ENCODE data around the gene WNT7A. TPM values are rescaled to one million over a fixed set of nuclear protein-coding genes. Genes with fewer than 3 reads are reported as not detected.

WNT7A gene
- polyA plus RNA-seq, 1 of the 3 experiments (the other 2 are of a cell fraction): not detected

DNA sequence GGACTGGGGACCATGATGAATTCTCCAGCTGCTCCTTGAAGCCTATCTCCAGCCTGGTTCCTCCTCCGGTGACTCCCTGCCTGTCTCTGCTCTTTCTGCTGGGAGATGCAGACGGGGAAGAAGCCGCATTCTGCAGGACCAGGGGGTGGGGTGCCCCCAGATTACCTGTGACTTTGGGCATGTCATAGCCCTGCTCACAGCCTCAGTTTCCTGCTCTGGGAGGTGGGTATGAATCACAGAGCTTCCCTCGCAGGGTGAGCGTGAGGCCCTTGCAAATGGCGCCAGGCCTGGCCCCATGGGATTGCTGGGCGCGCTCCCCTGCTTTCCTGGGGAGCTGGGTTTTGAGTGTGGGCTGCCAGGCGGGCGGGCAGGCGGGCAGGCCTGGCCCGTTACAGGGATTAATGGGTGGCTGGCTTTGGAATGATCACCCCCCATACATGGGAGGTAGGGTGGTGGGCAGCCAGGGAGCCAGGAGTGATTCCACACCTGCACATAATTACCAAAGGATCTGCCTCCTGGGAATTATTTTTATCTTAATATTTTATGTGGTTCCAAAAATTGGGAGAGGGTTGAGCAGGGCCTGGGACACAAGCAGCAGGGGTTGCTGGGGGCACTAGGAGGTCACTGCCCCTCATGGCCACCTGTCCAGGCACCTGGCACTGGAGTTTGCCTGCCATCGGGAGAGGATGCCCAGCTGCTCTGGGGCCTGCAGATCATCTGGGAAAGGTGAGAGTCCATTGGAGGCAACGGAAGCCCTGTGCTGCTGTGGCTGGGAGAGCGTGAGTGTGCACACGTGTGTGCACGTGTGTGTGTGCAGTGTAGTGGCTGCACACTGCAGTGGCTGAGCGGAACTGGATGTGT, 106.8 kb downstream of the WNT7A start:
- POLR2A ChIA-PET: no interaction called here
- 79% methylated on average over 11 of the region's 18 CpGs for WGBS (ENCODE audit: low lambda C conversion rate)
- H3K79me2 ChIP-seq (ENCODE audit: insufficient read depth): no peaks in the 10 kb centered on the region

More for the DNA sequence above, 106.8 kb downstream of the WNT7A start:
- CTCF ChIA-PET: no interaction called here
- H3K9me3 ChIP-seq: no peaks in the 10 kb centered on the region
- no peak overlapping the region for H3K9ac ChIP-seq
- H3K36me3 ChIP-seq (replicated peaks in 1 of 2; ENCODE audit: control insufficient read depth in 1 of 2, insufficient read depth in 2 of 2, low read length in 1 of 2): no peaks in the 10 kb centered on the region
- TF ChIP-seq MXI1 (IDR thresholded peaks at IDR 0.05; ENCODE audit: low read depth, low read length): no peak
- TF ChIP-seq ELF1 (IDR thresholded peaks at IDR 0.05): no peak
- TF ChIP-seq JUND (IDR thresholded peaks at IDR 0.05): no peak
- no peak for TF ChIP-seq CTCF (IDR thresholded peaks at IDR 0.05)
- TF ChIP-seq TCF12 (IDR thresholded peaks at IDR 0.05): no peak
- no peak for TF ChIP-seq NFIC (IDR thresholded peaks at IDR 0.05; ENCODE audit: borderline replicate concordance)
- no peak for TF ChIP-seq NRF1 (IDR thresholded peaks at IDR 0.05; ENCODE audit: low read depth, low read length)
- no peak for TF ChIP-seq RFX5 (IDR thresholded peaks at IDR 0.05; ENCODE audit: low read length)
- no peak for TF ChIP-seq FOSL2 (IDR thresholded peaks at IDR 0.05; ENCODE audit: borderline replicate concordance, low read depth)
- no peak for TF ChIP-seq TAF1 (IDR thresholded peaks at IDR 0.05; ENCODE audit: borderline replicate concordance, low read depth, low read length)
- TF ChIP-seq SMC3 (IDR thresholded peaks at IDR 0.05; ENCODE audit: low read depth, low read length): no peak
- TF ChIP-seq GATA2 (CRISPR knock-in tag; IDR thresholded peaks at IDR 0.05): no peak
- TF ChIP-seq USF1 (IDR thresholded peaks at IDR 0.05; ENCODE audit: borderline replicate concordance, low read depth): no peak
- no peak for TF ChIP-seq RAD21 (IDR thresholded peaks at IDR 0.05; ENCODE audit: low read length)
- no peak for TF ChIP-seq ZBTB33 (IDR thresholded peaks at IDR 0.05; ENCODE audit: borderline replicate concordance, low read depth)
- TF ChIP-seq SIN3A (IDR thresholded peaks at IDR 0.05; ENCODE audit: borderline replicate concordance, low read depth, low read length): no peak
- TF ChIP-seq YY1 (IDR thresholded peaks at IDR 0.05; ENCODE audit: low read depth): no peak
- no peaks in the 10 kb centered on the region for H3F3A ChIP-seq (replicated peaks; ENCODE audit: insufficient read depth)
- H3K27me3 ChIP-seq (ENCODE audit: insufficient read depth): no peaks in the 10 kb centered on the region
- H4K20me1 ChIP-seq (ENCODE audit: insufficient read depth): no peaks in the 10 kb centered on the region
- H2AFZ ChIP-seq (ENCODE audit: low read depth): no peak overlapping the region
- DNase-seq: no peak
- H3K4me1 ChIP-seq (ENCODE audit: control insufficient read depth in 1 of 2, insufficient read depth in 2 of 2, low read depth in 1 of 2, low read length in 1 of 2): peaks cover 0 to 6% of the 10 kb centered on the region in 2 experiments; a peak in 1 of 4 replicates
- H3K4me3 ChIP-seq (ENCODE audit: low read depth in 2 of 2, low read length in 1 of 2): no peak overlapping the region
- H3K4me2 ChIP-seq: no peak overlapping the region
- no peaks in the 10 kb centered on the region for H3K9me2 ChIP-seq
- H3K27ac ChIP-seq (ENCODE audit: low read depth in 2 of 2, low read length in 1 of 2): no peak overlapping the region

Data from SK-N-SH (cell line).